OCI-LY3 (cell line): ENCODE data around the gene CALD1.

Experiments used
- EZH2phosphoT487 ChIP-seq: fragments of 200-600 bp; shearing (Covaris generic); IDR thresholded peaks from 2 replicates; pipeline ENCODE4 v1.6.1; 2018; ENCODE audit warnings: antibody characterized with exemption, mixed run types, low read depth
- TF ChIP-seq, protein P1 (sequence below): fragments of 200-600, 300-600 bp; sonication (generic); IDR thresholded peaks from 2 replicates; pipeline ENCODE4 v1.5.1; 2014; ENCODE audit warnings: antibody characterized with exemption, low read length, low read depth

DNA sequence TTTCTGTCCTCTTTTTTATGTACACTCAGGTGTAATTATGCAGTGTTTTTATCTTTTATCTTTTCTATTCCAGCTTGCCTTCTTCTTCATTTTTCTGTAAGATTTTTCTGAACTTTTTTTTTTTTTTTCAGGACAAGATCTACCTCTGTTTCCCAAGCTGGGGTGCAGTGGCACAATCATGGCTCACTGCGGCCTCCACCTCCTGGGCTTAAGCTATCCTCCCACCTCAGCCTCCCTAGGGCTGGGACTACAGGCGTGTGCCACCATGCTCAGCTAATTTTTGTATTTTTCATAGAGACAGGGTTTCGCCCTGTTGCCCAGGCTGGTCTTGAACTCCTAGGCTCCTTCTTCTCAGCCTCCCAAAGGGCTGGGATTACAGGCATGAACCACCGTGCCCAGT is 6.3 kb upstream of the CALD1 start:
- TF ChIP-seq, protein P1, sequence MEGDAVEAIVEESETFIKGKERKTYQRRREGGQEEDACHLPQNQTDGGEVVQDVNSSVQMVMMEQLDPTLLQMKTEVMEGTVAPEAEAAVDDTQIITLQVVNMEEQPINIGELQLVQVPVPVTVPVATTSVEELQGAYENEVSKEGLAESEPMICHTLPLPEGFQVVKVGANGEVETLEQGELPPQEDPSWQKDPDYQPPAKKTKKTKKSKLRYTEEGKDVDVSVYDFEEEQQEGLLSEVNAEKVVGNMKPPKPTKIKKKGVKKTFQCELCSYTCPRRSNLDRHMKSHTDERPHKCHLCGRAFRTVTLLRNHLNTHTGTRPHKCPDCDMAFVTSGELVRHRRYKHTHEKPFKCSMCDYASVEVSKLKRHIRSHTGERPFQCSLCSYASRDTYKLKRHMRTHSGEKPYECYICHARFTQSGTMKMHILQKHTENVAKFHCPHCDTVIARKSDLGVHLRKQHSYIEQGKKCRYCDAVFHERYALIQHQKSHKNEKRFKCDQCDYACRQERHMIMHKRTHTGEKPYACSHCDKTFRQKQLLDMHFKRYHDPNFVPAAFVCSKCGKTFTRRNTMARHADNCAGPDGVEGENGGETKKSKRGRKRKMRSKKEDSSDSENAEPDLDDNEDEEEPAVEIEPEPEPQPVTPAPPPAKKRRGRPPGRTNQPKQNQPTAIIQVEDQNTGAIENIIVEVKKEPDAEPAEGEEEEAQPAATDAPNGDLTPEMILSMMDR = no peak
- no peak for TF ChIP-seq EZH2phosphoT487
